IPS-11a (cell line): ENCODE measurements around the gene DNAJC3.
A peak's percentile ranks its signal among the peaks of the same experiment; 100 is the strongest.
"Not testable (repeated sequence)": the region's sequence is repeated elsewhere in the genome, so short reads cannot be mapped to it uniquely, and the experiment has no call there.

Experiments used
- H3K4me3 ChIP-seq: one replicate; pipeline ENCODE4 v1.5.1; 2013; ENCODE audit warnings: low read depth, low read length, control low read depth

The DNAJC3 gene

GRCh38 chr13:95676762-95677563, at the start of gene DNAJC3:
Gene DNAJC3, plus strand, starts transcription at chr13:95677139. Its CDS starts 117 bp downstream, at chr13:95677256.
- peak within 1 kb of the TSS; percentile 87 for H3K4me3 ChIP-seq

GRCh38 chr13:95627590-95627989, 49.3 kb upstream of the DNAJC3 start:
- no peak overlapping the region for H3K4me3 ChIP-seq

DNA sequence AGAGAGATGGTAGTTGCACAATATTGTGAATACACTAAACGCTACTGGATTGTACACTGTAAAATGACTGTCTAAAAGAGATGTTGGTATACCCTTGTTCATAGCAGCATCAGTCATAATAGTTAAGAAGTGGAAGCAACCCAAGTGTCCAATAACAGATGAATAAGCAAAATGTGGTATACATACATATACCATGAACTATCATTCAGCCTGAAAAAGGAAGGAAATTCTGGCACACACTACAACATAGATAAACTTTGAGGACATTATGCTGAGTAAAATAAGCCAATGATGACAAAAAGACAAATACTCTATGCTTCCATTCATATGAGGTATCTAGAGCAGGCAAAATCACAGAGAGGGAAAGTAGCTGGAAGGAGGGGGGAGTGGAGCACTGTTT, 48.5 kb upstream of the DNAJC3 start:
- H3K4me3 ChIP-seq, result no peak overlapping the region

DNA sequence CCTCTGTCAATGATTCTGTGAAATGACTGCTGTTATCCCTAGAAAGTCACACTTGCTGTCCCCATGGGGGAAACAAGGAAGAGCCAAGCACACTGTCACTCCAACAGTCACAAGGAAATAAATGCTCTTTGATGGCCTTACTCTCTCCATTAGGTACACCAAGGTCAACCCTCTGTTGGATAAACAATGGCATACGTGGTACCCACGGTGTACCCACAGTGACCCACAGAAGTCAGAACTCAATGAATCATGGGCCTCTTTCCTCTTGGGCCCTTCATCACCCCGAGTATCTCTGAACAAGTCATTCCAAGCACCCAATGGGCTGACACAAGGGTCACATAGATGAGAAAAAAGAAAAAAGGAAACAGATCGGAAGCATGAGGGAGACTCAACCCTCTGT, 47.9 kb upstream of the DNAJC3 start:
- H3K4me3 ChIP-seq, result no peak overlapping the region

DNA sequence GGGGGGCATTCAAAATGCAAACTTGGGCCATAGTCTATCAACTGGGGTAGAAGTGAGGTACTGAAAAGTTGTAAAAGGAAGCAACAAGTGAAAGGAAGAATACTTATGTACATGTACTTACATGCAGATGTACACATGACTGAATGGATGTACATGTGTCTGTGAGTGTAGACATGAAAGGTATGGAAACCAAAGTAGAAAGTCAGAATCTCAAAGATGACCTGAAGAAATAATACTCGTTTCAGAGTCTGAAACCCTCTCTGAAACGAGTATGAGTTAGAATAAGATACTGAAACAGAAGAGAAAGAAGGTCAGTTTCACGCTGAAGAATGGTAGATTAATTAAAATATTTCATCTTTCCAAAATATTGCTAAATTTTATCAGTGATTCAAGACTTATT, 46.3 kb upstream of the DNAJC3 start:
- no peak overlapping the region for H3K4me3 ChIP-seq

DNA sequence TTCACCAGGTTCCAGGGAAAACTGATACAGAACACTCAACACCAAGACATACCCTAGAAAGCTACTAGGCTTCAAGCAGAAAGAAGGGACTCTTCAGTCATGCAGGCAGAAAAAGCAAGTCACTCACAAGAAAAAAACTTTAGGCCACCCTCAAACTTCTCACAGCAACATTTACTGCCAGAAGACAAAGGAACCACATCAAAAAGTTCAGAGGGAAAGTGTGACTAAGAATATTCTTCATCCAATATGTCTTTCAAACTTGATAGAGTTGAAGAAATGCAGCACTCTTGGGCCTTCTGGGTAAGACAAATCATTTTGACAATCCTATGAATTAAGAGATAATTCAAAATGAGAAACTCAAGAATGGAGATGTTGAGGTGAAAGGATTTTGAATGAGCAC, 40.1 kb upstream of the DNAJC3 start:
- H3K4me3 ChIP-seq, result no peak overlapping the region

DNA sequence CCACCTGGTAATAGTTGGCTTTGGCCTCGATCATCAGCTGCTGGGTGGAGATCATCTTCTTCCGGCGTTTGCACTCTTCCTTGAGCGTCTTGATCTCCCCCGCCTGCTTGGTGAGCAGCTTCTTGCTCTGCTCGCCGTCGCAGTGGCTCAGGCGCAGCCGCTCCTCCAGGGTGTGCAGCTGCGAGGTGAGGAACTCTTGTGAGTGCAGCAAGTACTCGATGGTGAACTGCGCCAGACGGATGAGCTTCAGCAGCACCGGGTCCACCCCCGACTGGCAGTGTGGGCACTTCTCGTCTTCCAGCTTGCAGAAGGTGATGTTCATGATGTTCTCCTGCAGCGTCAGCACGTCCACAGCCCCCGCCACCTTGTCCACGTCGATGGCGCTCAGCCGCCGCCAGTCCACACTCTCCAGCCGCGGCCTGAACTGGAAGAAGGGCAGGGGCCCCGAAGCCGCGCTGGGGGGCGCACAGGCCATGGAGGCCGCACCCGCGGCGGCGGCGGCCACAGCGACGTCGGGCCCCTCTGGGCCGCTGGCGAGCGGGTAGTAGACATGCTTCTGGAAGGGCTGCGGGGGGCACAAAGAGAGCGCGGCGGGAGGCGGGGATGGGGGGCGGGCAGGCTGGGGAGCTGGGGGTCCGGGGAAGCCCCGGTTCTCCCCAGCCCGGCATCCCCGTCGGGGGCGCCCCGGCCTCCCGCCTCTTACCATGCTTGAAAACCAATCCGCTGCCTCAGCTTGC, 35.5 kb upstream of the DNAJC3 start:
- peak overlapping the region; percentile 8 for H3K4me3 ChIP-seq

DNA sequence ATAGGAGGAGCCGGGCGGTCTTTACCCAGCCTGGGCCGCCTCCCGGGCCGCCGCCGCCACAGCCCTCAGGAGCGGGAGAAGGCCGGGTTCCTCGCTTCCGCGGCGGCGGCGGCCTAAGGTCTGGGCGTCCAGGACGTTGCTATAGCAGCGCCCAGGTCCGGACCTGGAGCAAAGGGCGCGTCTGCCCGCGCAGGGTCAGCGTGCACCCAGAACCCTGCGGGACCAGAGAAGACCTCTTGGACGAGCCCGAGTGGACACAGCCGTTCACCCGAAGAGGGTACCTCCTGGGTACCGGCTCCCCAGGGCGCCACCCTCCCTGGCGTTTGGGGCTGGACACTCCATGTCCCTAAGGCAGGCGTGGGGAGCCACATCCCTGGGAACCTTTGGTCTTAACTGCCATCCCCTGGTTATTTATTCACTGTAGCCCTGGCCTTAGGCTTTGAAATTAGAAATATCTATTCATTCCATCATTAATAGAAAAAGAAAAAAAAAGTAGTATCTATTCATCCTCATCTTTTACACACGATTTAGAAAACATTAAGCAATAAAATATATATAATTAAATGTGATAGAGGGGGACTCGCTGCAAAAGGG, 34.8 kb upstream of the DNAJC3 start:
- H3K4me3 ChIP-seq, result peak overlapping the region; percentile 33

DNA sequence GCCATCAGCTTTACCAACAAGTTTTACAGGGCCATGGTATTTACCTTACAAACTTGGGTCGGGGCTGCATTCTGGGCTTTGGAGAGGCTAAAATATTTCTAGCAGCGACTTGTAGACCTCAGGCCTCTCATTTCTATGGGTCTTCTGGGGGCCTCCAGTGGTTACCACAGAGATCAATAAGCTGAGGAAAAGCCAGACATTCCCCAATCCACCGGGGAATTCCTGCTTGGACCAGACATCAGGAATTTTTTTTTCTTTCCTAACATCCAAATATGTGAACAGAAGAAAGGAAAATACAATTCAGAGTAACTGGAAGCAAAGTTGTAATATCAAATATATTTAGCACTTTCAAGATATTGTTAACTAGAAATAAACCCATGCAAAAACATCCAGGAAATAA, 33.9 kb upstream of the DNAJC3 start:
- peak overlapping the region; percentile 72 for H3K4me3 ChIP-seq

- H3K4me3 ChIP-seq, result peak overlapping the region; percentile 72
These were observed 33.4 kb upstream of the DNAJC3 start for GRCh38 chr13:95643571-95643935.

GRCh38 chr13:95643936-95644598, 32.9 kb upstream of the DNAJC3 start:
- peak overlapping the region; percentile 72 for H3K4me3 ChIP-seq

- H3K4me3 ChIP-seq, result peak within 1 kb of the TSS; percentile 72
These were observed 32.3 kb upstream of the DNAJC3 start, which contains the start of gene DZIP1 for GRCh38 chr13:95644601-95645052. Gene DZIP1, minus strand, starts transcription at chr13:95644706. Its CDS starts 2,677 bp downstream, at chr13:95642029.

GRCh38 chr13:95647321-95647720, 29.6 kb upstream of the DNAJC3 start:
- H3K4me3 ChIP-seq, result no peak overlapping the region

DNA sequence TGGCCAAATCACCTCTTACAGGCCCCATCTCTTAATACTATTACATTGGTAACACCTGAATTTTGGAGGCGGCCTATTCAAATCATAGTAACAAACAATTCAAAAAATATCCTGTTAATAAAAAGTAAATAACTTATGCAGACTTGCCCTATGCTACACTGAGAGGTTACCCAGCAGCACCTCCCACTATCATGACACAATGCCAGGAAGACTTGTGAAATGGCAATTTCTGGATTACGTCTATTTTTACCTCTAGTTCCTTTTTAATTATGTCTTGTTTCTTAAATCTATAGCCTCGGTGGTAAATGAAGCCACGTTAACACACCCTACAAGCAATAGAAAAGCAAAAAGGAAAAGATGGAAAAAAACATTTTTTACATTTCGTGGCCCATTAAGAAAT, 26.2 kb upstream of the DNAJC3 start:
- no peak overlapping the region for H3K4me3 ChIP-seq

GRCh38 chr13:95652244-95652764, 24.6 kb upstream of the DNAJC3 start:
- H3K4me3 ChIP-seq, result no peak overlapping the region

DNA sequence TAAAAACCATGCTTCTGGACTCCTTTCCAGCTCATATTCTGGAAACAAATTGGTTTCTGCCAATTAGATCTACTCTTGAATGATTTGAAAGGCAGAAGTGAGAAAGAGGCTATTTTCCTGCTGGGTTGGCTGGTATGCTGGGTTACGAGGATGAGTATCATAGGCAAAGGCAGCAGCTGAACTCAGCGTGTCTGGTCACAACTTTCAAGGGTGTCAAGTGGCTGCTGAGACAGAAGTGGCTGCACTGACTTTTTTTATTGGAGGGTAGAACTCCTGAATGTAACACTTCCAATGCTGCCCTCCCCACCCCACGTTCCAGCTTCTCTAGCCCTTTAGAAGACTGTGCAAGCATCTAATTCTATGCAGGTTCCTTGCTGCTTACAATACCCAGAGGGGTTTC, 24.1 kb upstream of the DNAJC3 start:
- H3K4me3 ChIP-seq, result no peak overlapping the region

DNA sequence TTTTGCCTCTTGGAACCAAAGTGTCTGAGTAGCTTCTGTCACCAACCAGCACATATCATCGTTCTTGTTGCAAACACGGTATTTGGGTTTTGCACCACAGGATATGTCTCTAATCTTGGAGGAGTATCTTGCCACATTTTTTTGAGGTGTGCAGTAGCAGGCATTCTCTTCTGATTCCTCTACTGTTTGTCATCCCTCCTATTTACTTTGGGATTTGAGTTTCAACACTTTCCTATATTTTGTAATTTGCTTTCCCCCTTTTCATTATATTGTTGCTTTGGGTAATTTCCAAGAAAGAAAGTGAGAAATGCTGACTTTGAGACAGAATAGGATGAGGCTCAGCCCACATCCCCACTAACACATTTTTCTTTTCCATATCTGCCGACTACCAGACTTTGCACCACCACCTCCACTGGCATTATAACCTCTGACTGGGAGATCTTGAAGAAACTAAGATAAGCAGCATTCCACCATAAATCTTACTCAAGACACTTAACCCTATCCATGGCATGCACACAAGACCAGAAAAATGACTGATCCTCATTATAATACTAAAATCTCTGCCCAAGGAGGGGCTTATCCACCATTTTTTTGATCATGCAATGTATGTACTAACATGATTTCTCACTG, 20.4 kb upstream of the DNAJC3 start:
- no peak overlapping the region for H3K4me3 ChIP-seq

GRCh38 chr13:95659500-95659899, 17.4 kb upstream of the DNAJC3 start:
- H3K4me3 ChIP-seq, result no peak overlapping the region

- H3K4me3 ChIP-seq, result no peak overlapping the region
These were observed 15.9 kb upstream of the DNAJC3 start for GRCh38 chr13:95660981-95661581.

GRCh38 chr13:95667235-95667634, 9.7 kb upstream of the DNAJC3 start:
- not testable (repeated sequence) for H3K4me3 ChIP-seq
